ENCODE data around the gene CNPY1.

DNA sequence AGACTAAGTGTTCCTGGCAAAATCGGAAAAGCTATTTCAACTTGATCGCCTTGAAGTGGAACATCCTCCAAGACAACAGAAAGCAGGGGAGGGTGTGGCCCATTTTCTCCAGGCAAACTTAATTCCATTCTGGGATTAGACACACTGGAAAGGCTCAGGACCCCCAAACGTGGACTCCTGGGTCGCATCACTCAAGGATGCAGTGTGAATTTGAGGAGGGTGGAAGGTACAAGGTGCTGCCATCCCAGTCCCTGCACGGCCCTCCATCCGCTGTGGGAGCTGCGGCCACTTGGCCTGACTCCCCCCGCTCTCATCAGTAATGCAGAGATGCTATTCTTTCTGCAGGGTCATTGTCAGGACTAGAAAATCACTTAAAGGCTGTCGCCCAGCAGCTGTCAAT is 2.4 kb downstream of the CNPY1 start:
- TF ChIP-seq, protein P1, sequence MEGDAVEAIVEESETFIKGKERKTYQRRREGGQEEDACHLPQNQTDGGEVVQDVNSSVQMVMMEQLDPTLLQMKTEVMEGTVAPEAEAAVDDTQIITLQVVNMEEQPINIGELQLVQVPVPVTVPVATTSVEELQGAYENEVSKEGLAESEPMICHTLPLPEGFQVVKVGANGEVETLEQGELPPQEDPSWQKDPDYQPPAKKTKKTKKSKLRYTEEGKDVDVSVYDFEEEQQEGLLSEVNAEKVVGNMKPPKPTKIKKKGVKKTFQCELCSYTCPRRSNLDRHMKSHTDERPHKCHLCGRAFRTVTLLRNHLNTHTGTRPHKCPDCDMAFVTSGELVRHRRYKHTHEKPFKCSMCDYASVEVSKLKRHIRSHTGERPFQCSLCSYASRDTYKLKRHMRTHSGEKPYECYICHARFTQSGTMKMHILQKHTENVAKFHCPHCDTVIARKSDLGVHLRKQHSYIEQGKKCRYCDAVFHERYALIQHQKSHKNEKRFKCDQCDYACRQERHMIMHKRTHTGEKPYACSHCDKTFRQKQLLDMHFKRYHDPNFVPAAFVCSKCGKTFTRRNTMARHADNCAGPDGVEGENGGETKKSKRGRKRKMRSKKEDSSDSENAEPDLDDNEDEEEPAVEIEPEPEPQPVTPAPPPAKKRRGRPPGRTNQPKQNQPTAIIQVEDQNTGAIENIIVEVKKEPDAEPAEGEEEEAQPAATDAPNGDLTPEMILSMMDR (IDR thresholded peaks at IDR 0.05; ENCODE audit: poor library complexity, severe bottlenecking): no peak
- TF ChIP-seq, protein P2, sequence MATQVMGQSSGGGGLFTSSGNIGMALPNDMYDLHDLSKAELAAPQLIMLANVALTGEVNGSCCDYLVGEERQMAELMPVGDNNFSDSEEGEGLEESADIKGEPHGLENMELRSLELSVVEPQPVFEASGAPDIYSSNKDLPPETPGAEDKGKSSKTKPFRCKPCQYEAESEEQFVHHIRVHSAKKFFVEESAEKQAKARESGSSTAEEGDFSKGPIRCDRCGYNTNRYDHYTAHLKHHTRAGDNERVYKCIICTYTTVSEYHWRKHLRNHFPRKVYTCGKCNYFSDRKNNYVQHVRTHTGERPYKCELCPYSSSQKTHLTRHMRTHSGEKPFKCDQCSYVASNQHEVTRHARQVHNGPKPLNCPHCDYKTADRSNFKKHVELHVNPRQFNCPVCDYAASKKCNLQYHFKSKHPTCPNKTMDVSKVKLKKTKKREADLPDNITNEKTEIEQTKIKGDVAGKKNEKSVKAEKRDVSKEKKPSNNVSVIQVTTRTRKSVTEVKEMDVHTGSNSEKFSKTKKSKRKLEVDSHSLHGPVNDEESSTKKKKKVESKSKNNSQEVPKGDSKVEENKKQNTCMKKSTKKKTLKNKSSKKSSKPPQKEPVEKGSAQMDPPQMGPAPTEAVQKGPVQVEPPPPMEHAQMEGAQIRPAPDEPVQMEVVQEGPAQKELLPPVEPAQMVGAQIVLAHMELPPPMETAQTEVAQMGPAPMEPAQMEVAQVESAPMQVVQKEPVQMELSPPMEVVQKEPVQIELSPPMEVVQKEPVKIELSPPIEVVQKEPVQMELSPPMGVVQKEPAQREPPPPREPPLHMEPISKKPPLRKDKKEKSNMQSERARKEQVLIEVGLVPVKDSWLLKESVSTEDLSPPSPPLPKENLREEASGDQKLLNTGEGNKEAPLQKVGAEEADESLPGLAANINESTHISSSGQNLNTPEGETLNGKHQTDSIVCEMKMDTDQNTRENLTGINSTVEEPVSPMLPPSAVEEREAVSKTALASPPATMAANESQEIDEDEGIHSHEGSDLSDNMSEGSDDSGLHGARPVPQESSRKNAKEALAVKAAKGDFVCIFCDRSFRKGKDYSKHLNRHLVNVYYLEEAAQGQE (IDR thresholded peaks at IDR 0.05; ENCODE audit: borderline replicate concordance): no peak
- TF ChIP-seq EZH2 (IDR thresholded peaks at IDR 0.05; ENCODE audit: borderline replicate concordance, insufficient read depth, low read length, poor library complexity, severe bottlenecking) (no peak), EP300 (conservative IDR thresholded peaks at IDR 0.05; ENCODE audit: poor library complexity, severe bottlenecking) (no peak), POLR2AphosphoS5 (IDR thresholded peaks at IDR 0.05) (no peak)
